Hepatocyte (in vitro differentiated cells): ENCODE data around the gene DOCK8. TPM values are rescaled to one million over a fixed set of nuclear protein-coding genes. Genes with fewer than 3 reads are reported as not detected.

ENCODE experiments used
- DNase-seq: peaks from one replicate; pipeline ENCODE4 v3.0.0-alpha.2; 2016; ENCODE audit warnings: low spot score
- H2AFZ ChIP-seq: fragments of 200-600 bp; sonication (generic); 2 replicates; pipeline ENCODE4 v1.6.0; 2016; ENCODE audit warnings: antibody characterized with exemption, mild to moderate bottlenecking
- H3K27ac ChIP-seq: fragments of 200-600 bp; sonication (generic); 2 replicates; pipeline ENCODE4 v1.5.1; 2016; ENCODE audit warnings: mild to moderate bottlenecking
- H3K27me3 ChIP-seq: fragments of 200-600 bp; sonication (generic); 2 replicates; pipeline ENCODE4 v1.6.1; 2016
- H3K36me3 ChIP-seq: fragments of 200-600 bp; sonication (generic); replicated peaks from 2 replicates; pipeline ENCODE4 v1.5.1; 2016; ENCODE audit warnings: low read depth; ENCODE audit not compliant: insufficient read depth
- H3K4me1 ChIP-seq: fragments of 200-600 bp; sonication (generic); 2 replicates; pipeline ENCODE4 v1.5.1; 2016; ENCODE audit warnings: mild to moderate bottlenecking, moderate library complexity; ENCODE audit not compliant: insufficient read depth
- H3K4me2 ChIP-seq: fragments of 200-600 bp; sonication (generic); 2 replicates; pipeline ENCODE4 v1.6.0; 2016
- H3K4me3 ChIP-seq: fragments of 200-600 bp; sonication (generic); 2 replicates; pipeline ENCODE4 v1.5.1; 2016; ENCODE audit warnings: mild to moderate bottlenecking
- H3K79me2 ChIP-seq: fragments of 200-600 bp; sonication (generic); 2 replicates; pipeline ENCODE4 v1.6.0; 2017; ENCODE audit warnings: mild to moderate bottlenecking
- H3K9me2 ChIP-seq: fragments of 200-600 bp; sonication (generic); replicated peaks from 2 replicates; pipeline ENCODE4 v1.6.0; 2017; ENCODE audit warnings: mild to moderate bottlenecking; ENCODE audit not compliant: insufficient read depth
- H3K9me3 ChIP-seq: fragments of 200-600 bp; sonication (generic); 2 replicates; pipeline ENCODE4 v1.5.1; 2016; ENCODE audit warnings: low read depth, mild to moderate bottlenecking
- H4K20me1 ChIP-seq: fragments of 200-600 bp; sonication (generic); 2 replicates; pipeline ENCODE4 v1.6.0; 2016; ENCODE audit warnings: mild to moderate bottlenecking; ENCODE audit not compliant: insufficient read depth, poor library complexity, severe bottlenecking
- CTCF ChIP-seq: fragments of 200-600 bp; sonication (generic); IDR thresholded peaks from 2 replicates; pipeline ENCODE4 v1.5.1; 2016; ENCODE audit warnings: antibody characterized with exemption, mild to moderate bottlenecking; ENCODE audit not compliant: poor library complexity
- EZH2 ChIP-seq: fragments of 200-600 bp; sonication (generic); IDR thresholded peaks from 2 replicates; pipeline ENCODE4 v1.6.1; 2016; ENCODE audit warnings: antibody characterized with exemption, mild to moderate bottlenecking, borderline replicate concordance
- EZH2phosphoT487 ChIP-seq: fragments of 200-600 bp; sonication (generic); IDR thresholded peaks from one replicate; pipeline ENCODE4 v1.6.1; 2018; ENCODE audit warnings: antibody characterized with exemption, mild to moderate bottlenecking, low read depth, moderate library complexity; ENCODE audit not compliant: unreplicated experiment, severe bottlenecking
- WGBS: methylation state at CpG from one replicate; pipeline ENCODE4 v1.1.6; 2016; ENCODE audit warnings: low lambda C conversion rate; ENCODE audit errors: missing lambda C conversion rate; 5-methylcytosine and 5-hydroxymethylcytosine counted together
- polyA plus RNA-seq: library from polyadenylated mRNA; unstranded; fragments of >200 nt; fragmentation: Nextera tagmentation; extraction: Ambion mirVana; gene quantifications from 2 replicates; pipeline ENCODE4 v1.2.1, GENCODE V29; 2016
- total RNA-seq: library from RNA; depleted of rRNA; stranded (reverse); fragments of >200 nt; gene quantifications from 2 replicates; pipeline ENCODE4 v1.2.3, GENCODE V29; 2014

The DOCK8 gene
- total and polyA plus RNA-seq, 2 experiments from 2014 or later, result 6.5 to 6.6 TPM

DNA sequence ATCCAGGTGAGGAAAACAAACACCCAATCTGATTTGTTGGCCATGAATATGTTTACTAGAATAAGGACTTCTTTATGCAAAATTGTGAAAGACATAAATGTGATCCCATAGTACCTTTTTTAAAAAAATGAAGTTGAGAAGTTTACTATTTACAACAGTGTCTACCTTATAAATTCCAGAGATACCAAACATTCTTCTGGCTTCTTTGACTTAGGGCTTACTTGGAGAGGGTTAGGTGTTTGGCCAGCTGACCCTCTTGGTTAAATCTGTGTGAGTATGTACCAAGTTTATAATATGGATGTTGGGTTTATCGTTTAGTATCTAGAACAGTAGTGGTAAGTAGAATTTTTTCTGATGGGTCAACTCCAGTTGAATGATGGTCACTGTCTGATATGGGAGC lies 212.3 kb downstream of the DOCK8 start:
- no peak overlapping the region for H3K4me2 ChIP-seq
- no peaks in the 10 kb centered on the region for H3K27me3 ChIP-seq
- H3K79me2 ChIP-seq, result no peaks in the 10 kb centered on the region
- H3K36me3 ChIP-seq, result no peaks in the 10 kb centered on the region
- no peaks in the 10 kb centered on the region for H3K9me2 ChIP-seq
- TF ChIP-seq EZH2phosphoT487, result no peak
- no peak for TF ChIP-seq EZH2
- TF ChIP-seq CTCF, result no peak
- no peak overlapping the region for H3K4me3 ChIP-seq
- no peak for DNase-seq
- H3K9me3 ChIP-seq, result no peaks in the 10 kb centered on the region
- H3K27ac ChIP-seq, result no peak overlapping the region
- WGBS, result 91% methylated on average over 1 of the region's 1 CpG
- H4K20me1 ChIP-seq, result no peaks in the 10 kb centered on the region
- no peaks in the 10 kb centered on the region for H3K4me1 ChIP-seq
- no peak overlapping the region for H2AFZ ChIP-seq

DNA sequence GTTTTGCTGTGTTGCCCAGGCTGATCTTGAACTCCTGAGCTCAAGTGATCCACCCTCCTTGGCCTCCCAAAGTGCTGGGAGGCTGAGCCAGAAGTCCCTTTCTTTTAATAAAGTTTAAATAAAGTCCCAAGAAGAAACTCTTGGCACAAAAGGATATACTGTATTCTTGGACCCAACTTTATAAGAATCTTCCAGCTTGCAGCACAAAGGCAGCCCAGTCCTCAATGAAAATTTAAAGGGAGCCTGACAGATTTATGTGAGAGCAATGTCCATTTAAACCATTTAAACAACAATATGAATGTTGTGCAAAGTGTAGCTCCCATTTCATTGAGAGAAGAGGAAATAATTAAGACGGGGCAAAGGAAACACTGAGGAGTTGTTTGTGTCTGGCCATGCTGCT lies 217.0 kb downstream of the DOCK8 start:
- H3K4me2 ChIP-seq, result no peak overlapping the region
- no peaks in the 10 kb centered on the region for H3K79me2 ChIP-seq
- no peaks in the 10 kb centered on the region for H3K27me3 ChIP-seq
- H2AFZ ChIP-seq, result no peak overlapping the region
- no peak for DNase-seq
- no peaks in the 10 kb centered on the region for H4K20me1 ChIP-seq
- H3K36me3 ChIP-seq, result no peaks in the 10 kb centered on the region
- no peaks in the 10 kb centered on the region for H3K9me3 ChIP-seq
- no peak overlapping the region for H3K27ac ChIP-seq
- H3K9me2 ChIP-seq, result no peaks in the 10 kb centered on the region
- H3K4me3 ChIP-seq, result no peak overlapping the region
- H3K4me1 ChIP-seq, result no peaks in the 10 kb centered on the region
- WGBS, result 68% methylated on average over 1 of the region's 1 CpG
- TF ChIP-seq EZH2phosphoT487, result no peak
- TF ChIP-seq CTCF, result no peak
- TF ChIP-seq EZH2, result no peak

GRCh38 chr9:436482-436881 lies 221.8 kb downstream of the DOCK8 start:
- Histone ChIP-seq H3K4me1 (peaks cover 10% of the 10 kb centered on the region), H3K9me2 (no peaks in the 10 kb centered on the region), H3K27ac (peak overlapping the region; percentile 66), H3K4me3 (no peak overlapping the region), H3K9me3 (no peaks in the 10 kb centered on the region), H4K20me1 (no peaks in the 10 kb centered on the region), H3K4me2 (no peak overlapping the region), H3K79me2 (no peaks in the 10 kb centered on the region), H2AFZ (no peak overlapping the region), H3K27me3 (no peaks in the 10 kb centered on the region), H3K36me3 (no peaks in the 10 kb centered on the region)
- no peak for DNase-seq
- TF ChIP-seq EZH2phosphoT487 (no peak), CTCF (no peak)
- WGBS, result 64% methylated on average over 3 of the region's 3 CpGs

DNA sequence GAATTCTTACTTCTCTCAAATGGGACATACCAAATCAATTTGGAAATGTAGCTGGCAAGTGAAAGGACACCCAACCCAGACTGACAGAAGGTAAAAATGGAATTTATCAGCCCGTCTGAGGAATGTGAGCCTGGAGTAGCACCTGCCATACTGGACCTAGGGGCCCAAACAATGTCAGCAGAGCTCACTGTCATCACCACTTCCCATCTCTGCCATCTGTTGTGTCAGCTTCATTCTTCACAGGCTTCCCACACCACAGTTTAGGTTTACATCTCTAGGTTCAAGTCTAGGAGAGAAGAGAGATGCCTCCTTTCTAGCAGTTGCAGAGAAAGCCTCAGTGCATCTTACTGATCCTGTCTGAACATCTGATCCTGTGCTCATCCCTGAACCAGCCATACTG lies 222.4 kb downstream of the DOCK8 start:
- DNase-seq, result no peak
- H3K4me2 ChIP-seq, result no peak overlapping the region

More for the DNA sequence above, 222.4 kb downstream of the DOCK8 start:
- Histone ChIP-seq H3K27ac (peak overlapping the region; percentile 66), H3K9me2 (no peaks in the 10 kb centered on the region), H3K4me1 (peaks cover 10% of the 10 kb centered on the region), H3K27me3 (no peaks in the 10 kb centered on the region), H2AFZ (no peak overlapping the region), H3K79me2 (no peaks in the 10 kb centered on the region), H3K36me3 (no peaks in the 10 kb centered on the region), H3K9me3 (no peaks in the 10 kb centered on the region), H4K20me1 (no peaks in the 10 kb centered on the region), H3K4me3 (no peak overlapping the region)
- WGBS, result 74% methylated on average over 1 of the region's 1 CpG
- no peak for TF ChIP-seq EZH2
- no peak for TF ChIP-seq CTCF
- no peak for TF ChIP-seq EZH2phosphoT487
